AG04450 (cell line): ENCODE measurements around the gene ADAMTS15. TPM values are rescaled to one million over a fixed set of nuclear protein-coding genes. Genes with fewer than 3 reads are reported as not detected.

Source experiments
- CTCF ChIA-PET: fragments of 300-600, 350-600 bp; formaldehyde crosslinking; extraction: SDS; loops from one replicate; lab custom pipeline; 2022; ENCODE audit warnings: antibody characterized with exemption, inconsistent platforms; lab: Charles Lee
- POLR2A ChIA-PET: fragments of 350-600 bp; formaldehyde crosslinking; extraction: SDS; loops from one replicate; lab custom pipeline; 2021; ENCODE audit warnings: antibody characterized with exemption, inconsistent platforms; lab: Yijun Ruan, JAX
- DNase-seq: peaks from one replicate; pipeline ENCODE4 v3.0.0-alpha.2; 2011; ENCODE audit warnings: low read depth, low spot score
- H3K27ac ChIP-seq: one replicate; pipeline ENCODE4 v1.5.1; 2012; ENCODE audit warnings: low read depth, low read length, control low read depth
- H3K27me3 ChIP-seq: one replicate; pipeline ENCODE4 v1.6.0; 2012; ENCODE audit warnings: low read length; ENCODE audit not compliant: control insufficient read depth, insufficient read depth
- H3K4me3 ChIP-seq: 2 replicates; pipeline ENCODE4 v1.5.1; 2011; ENCODE audit warnings: mild to moderate bottlenecking, low read depth, low read length, control low read depth
- H3K9me3 ChIP-seq: 2 replicates; pipeline ENCODE4 v1.5.1; 2012; ENCODE audit warnings: low read length; ENCODE audit not compliant: control insufficient read depth, insufficient read depth
- polyA minus RNA-seq: library from RNA; depleted of rRNA, polyadenylated mRNA; stranded (reverse); fragments of >200 nt; gene quantifications from 2 replicates; pipeline ENCODE4 v1.2.3, GENCODE V29; 2011; rRNA and poly(A)+ RNA removed
- polyA plus RNA-seq: library from polyadenylated mRNA; depleted of rRNA; stranded (reverse); fragments of >200 nt; gene quantifications from 2 replicates; pipeline ENCODE4 v1.2.3, GENCODE V29; 2011; rRNA removed
- TF ChIP-seq, protein P1 (sequence below): IDR thresholded peaks from 2 replicates; pipeline ENCODE4 v1.5.1; 2011; ENCODE audit warnings: low read depth, low read length, control low read depth, inconsistent platforms

ADAMTS15 gene
- polyA plus RNA-seq (4.7 and 5.8 TPM in 2 replicates), polyA minus RNA-seq (9.7 and 10.4 TPM in 2 replicates)

DNA sequence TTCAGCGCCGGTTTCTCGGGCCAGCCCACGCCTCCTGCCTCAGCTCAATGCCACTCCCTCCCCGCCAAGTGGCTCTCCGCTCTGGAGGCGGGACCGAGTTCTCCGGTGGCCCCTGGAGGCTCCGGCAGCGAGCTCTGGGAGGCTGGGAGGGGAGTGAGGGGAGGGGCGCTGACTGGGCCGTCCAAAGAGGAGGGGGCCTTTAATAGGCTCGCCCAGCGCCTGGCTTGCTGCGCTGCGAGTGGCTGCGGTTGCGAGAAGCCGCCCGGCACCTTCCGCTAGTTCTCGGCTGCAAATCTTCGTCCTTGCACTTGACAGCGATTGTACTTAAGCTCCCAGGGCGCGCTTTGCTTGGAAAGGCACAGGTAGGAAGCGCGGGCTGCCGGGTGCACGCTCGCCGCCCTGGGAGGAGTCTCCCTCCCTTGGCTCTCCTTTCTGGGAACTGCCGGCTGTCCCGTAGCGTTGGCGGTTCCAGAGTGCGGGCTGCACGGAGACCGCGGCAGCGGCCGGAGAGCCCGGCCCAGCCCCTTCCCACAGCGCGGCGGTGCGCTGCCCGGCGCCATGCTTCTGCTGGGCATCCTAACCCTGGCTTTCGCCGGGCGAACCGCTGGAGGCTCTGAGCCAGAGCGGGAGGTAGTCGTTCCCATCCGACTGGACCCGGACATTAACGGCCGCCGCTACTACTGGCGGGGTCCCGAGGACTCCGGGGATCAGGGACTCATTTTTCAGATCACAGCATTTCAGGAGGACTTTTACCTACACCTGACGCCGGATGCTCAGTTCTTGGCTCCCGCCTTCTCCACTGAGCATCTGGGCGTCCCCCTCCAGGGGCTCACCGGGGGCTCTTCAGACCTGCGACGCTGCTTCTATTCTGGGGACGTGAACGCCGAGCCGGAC lies at the start of gene ADAMTS15:
ADAMTS15 (plus strand) TSS at position 230 of the 894 bp plus-strand sequence; CDS start at position 559, 329 bp downstream.
- CTCF ChIA-PET, result interaction anchor here (1.5 to 2.3 kb wide), 3 partner anchors 14 to 414 kb away, joined by 5 to 14 read pairs (median 10); no protein-coding TSS in a partner anchor
- TF ChIP-seq, protein P1, sequence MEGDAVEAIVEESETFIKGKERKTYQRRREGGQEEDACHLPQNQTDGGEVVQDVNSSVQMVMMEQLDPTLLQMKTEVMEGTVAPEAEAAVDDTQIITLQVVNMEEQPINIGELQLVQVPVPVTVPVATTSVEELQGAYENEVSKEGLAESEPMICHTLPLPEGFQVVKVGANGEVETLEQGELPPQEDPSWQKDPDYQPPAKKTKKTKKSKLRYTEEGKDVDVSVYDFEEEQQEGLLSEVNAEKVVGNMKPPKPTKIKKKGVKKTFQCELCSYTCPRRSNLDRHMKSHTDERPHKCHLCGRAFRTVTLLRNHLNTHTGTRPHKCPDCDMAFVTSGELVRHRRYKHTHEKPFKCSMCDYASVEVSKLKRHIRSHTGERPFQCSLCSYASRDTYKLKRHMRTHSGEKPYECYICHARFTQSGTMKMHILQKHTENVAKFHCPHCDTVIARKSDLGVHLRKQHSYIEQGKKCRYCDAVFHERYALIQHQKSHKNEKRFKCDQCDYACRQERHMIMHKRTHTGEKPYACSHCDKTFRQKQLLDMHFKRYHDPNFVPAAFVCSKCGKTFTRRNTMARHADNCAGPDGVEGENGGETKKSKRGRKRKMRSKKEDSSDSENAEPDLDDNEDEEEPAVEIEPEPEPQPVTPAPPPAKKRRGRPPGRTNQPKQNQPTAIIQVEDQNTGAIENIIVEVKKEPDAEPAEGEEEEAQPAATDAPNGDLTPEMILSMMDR, result no peak
- peak within 1 kb of the TSS; percentile 60 for H3K4me3 ChIP-seq
- no peaks in the 10 kb centered on the region for H3K27me3 ChIP-seq
- H3K9me3 ChIP-seq, result no peaks in the 10 kb centered on the region
- POLR2A ChIA-PET, result interaction anchor here (0.5 to 0.8 kb wide), 2 partner anchors 324 to 404 kb away, joined by 3 read pairs; no protein-coding TSS in a partner anchor
- H3K27ac ChIP-seq, result peak within 1 kb of the TSS; percentile 31
- DNase-seq, result no peak

DNA sequence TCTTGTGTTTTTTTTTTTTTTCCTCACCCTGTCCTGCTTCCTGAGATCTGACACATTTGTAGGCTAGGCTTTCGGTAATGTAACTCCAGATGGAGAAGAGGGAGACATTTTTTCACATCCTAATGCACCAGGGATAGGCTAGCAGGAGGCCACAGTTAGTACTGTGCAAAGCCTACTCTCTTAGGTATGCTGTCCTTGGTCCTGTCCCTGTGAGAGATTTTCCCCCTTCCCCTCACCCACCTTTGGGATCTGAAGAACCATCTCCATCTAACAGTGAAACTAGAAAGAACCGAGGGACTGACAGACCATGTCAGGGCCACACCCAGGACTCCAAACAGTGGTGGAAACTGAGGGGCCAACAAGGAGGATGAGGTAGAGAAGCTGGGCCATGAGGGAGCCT lies 49.2 kb upstream of the ADAMTS15 start:
- TF ChIP-seq, protein P1, result no peak
- peaks cover 15% of the 10 kb centered on the region for H3K27me3 ChIP-seq
- H3K4me3 ChIP-seq, result no peak overlapping the region
- ChIA-PET CTCF (interaction anchor here (2.3 kb wide), 1 partner anchor 9 kb away, joined by 9 read pairs; no protein-coding TSS in a partner anchor), POLR2A (no interaction called here)
- DNase-seq, result no peak
- no peak overlapping the region for H3K27ac ChIP-seq
- no peaks in the 10 kb centered on the region for H3K9me3 ChIP-seq

- ChIA-PET CTCF (interaction anchor here (0.7 kb wide), 1 partner anchor 11 kb away, joined by 4 read pairs; no protein-coding TSS in a partner anchor), POLR2A (interaction anchor here (0.9 kb wide), 1 partner anchor 11 kb away, joined by 4 read pairs; no protein-coding TSS in a partner anchor)
- H3K27ac ChIP-seq, result peak overlapping the region; percentile 91
- H3K4me3 ChIP-seq, result no peak overlapping the region
- TF ChIP-seq, protein P1, result no peak
- H3K9me3 ChIP-seq, result no peaks in the 10 kb centered on the region; the same call in 1 of the 2 replicates
- peak; percentile 61 for DNase-seq
- H3K27me3 ChIP-seq, result peaks cover 4% of the 10 kb centered on the region
Measured at GRCh38 chr11:130400781-130401483, 47.5 kb upstream of the ADAMTS15 start.

DNA sequence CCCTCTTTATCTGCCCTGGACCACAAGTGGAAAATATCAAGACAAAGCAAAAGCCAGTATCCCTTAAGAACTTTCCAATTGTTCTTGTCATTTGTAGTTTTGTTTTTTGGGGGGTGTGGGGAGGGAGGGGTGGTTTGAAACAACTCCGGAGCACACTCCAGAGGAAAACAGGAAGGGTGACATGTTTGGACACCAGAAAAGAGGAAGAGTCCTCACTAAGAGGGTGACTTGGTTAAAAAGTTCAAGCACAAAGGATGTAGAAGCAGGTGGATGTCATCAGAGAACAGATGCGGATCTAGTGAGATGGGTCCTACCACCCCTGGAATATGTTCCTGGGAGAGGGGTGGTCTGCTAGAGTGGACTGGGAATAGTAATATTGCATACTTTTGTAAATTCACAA lies 45.9 kb upstream of the ADAMTS15 start:
- ChIA-PET CTCF (no interaction called here), POLR2A (interaction anchor here (1.6 to 1.9 kb wide), 4 partner anchors 12 to 19 kb away, joined by 5 to 27 read pairs (median 8); no protein-coding TSS in a partner anchor)
- Histone ChIP-seq H3K27me3 (no peaks in the 10 kb centered on the region), H3K4me3 (no peak overlapping the region), H3K9me3 (no peaks in the 10 kb centered on the region; the same call in 1 of the 2 replicates), H3K27ac (peak overlapping the region; percentile 97)
- no peak for DNase-seq
- TF ChIP-seq, protein P1, result no peak
